ENCODE data around the gene PDS5B.

Gene PDS5B

DNA sequence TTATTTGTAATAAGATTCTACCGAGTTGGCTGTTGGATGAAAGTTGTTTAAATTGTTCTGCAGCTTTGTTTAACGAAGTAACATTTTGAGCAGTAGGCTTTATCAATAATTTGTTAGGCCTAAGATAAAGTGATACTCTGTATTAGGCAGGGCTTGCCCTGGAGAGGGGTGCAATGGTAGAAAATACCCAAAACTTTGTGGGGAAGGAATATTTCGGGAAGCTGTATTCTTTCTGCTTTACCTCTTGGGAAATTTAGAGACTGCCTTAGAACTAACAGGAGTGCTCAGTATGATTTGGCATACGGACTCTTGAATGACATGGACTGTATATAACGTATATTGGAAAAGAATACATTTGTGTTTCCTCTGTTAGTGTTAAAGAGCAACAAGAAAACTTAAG is 2.5 kb downstream of the PDS5B start:
- no peak for DNase-seq (ENCODE audit: low read depth)

DNA sequence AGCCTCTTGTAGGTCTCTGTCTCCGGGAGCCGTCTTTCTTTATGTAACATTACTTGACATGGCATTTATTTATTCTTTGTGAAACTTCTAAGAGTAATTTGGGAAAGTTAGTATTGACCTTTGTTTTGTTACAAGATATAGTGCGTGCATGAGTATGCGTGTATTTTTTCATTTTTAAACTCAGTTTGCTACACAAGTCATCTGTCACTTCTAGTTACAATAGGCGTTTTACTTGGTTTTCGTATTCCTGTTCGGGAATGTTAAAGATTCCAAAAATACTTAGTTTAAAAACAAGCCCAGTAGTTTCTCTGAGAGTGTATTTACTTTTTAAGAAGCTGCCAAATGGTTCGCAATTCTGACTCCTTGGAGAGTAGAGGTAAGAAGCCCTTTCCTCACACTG is 3.2 kb downstream of the PDS5B start:
- no peak for DNase-seq (ENCODE audit: low read depth)

DNA sequence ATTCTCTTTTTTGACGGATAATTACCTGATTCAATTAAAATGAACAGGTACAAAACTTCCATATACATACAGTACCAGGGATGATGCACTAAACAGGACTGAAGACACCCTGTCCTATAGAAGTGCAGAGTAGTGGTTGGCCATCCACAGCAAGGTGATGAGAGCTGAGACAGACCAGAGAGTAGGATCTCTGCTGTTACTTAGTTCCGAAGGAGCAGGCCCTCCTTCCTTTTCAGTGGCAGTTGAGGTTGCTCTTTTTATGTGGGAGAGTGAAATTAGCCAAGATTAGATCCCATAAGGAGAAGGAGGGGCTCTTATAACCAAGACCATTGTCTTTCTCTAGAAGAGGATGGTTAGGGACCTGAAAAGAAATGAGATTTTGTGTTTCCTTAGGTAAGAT is 4.0 kb downstream of the PDS5B start:
- no peak for DNase-seq (ENCODE audit: low read depth)

DNA sequence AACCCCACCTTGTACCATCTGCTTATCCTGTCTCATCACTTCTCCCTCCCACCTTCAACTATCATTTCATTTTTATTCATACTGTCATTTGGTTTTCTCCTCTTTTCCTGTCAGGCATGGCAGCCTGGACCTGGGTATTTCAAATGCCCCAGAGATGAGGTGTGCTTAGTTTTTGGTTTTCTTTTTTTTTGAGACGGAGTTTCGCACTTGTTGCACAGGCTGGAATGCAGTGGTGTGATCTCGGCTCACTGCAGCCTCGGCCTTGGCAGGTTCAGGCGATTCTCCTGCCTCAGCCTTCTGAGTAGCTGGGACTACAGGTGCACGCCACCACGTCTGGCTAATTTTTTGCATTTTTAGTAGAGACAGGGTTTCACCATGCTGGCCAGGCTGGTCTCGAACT is 5.8 kb downstream of the PDS5B start:
- no peak for DNase-seq (ENCODE audit: low read depth)

DNA sequence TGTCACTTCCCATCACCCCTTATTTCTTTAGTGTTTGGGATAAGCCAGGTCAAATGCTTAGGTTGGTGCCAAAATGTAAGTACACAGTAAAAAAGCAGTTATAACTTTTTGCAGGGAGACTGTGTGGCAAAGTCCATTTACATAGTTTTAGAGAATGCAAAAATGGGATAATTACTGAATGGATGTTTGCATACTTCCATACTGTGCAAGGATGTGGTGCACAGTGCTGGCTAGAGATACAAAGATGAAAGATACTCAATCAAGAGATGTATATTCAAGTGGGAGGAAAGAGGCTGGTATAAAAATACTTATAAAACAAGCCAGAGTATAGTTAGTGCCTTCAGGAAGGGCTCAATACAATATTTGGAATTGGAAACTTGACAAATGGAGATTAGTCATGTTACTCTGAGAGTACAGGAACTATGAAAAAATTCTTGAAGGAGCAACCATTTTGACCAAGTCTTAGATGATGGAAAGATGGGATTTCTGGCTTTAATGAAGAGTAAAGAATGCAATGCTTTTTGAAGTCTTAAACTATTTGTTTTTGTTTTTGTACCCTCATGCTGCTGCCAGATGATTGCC is 8.0 kb downstream of the PDS5B start:
- no peak for DNase-seq (ENCODE audit: low read depth)

GRCh38 chr13:32595306-32595705 is 9.1 kb downstream of the PDS5B start:
- DNase-seq (ENCODE audit: low read depth), result no peak

DNA sequence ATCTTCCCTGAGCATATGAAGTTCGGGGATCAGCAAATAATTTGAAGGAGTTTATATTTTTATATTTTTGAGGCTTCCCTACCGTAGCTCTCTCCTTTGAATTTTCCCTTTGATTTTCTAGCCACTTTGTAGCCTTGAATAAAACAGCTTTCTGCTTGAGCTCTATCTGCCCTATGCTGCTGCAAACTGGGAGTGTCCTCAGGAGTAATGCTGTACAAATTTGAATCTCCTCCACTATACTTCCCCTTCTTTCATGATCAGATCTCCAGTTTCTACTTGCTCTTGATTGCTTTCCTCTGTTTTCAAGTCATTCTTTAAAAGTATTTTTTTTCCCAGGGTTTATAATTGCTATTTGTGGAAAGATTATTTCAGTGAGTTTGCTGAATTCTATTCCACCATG is 14.6 kb downstream of the PDS5B start:
- no peak for DNase-seq (ENCODE audit: low read depth)

- DNase-seq (ENCODE audit: low read depth), result no peak
Observed at GRCh38 chr13:32609428-32609827, 23.2 kb downstream of the PDS5B start.

- DNase-seq (ENCODE audit: low read depth), result no peak
Observed at GRCh38 chr13:32610538-32610937, 24.3 kb downstream of the PDS5B start.

GRCh38 chr13:32610977-32611376 is 24.7 kb downstream of the PDS5B start:
- no peak for DNase-seq (ENCODE audit: low read depth)

- no peak for DNase-seq (ENCODE audit: low read depth)
Observed at GRCh38 chr13:32616883-32617511, 30.7 kb downstream of the PDS5B start.

DNA sequence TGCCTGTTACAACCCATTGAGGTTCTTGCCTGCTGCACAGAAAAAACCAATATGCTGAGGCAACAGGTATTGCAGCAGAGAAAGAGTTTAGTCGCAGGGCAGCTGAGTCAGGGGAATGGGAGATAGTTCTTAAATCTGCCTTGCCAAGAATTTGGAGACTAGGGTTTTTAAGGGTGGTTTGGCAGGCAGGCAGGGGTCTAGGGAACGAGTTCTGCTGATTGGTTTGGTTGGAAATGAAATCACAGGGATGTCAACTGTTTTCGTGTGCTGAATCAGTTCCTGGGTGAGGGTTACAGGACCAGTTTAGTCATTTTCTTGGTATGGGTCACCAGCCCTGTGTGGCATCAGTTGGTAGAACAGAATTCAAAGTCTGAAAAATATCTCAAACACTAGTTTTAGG is 36.6 kb downstream of the PDS5B start:
- no peak for DNase-seq (ENCODE audit: low read depth)

- DNase-seq (ENCODE audit: low read depth), result no peak
Observed at GRCh38 chr13:32624441-32624840, 38.2 kb downstream of the PDS5B start.

- no peak for DNase-seq (ENCODE audit: low read depth)
Observed at GRCh38 chr13:32627793-32628192, 41.5 kb downstream of the PDS5B start.

- DNase-seq (ENCODE audit: low read depth), result no peak
Observed at GRCh38 chr13:32629313-32629712, 43.1 kb downstream of the PDS5B start.

DNA sequence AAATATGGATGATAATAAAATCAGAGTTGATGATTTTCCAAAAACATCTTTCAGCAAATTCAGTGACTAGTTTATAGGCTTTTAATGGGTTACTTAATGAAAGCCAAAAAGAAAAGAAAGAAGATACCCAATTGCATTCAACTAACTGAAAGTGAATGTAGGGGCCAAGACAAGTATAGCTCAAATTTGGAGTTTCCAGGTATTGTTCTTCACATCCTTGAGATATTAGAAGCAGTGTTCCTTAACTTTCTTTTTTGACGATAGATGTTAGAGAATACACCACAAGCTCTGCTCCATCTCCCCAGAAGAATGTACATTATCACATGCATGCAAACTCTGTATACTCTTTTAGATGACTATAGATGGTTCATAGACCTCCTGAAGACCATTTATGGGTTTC is 43.6 kb downstream of the PDS5B start:
- no peak for DNase-seq (ENCODE audit: low read depth)

GRCh38 chr13:32632343-32632909 is 46.2 kb downstream of the PDS5B start:
- DNase-seq (ENCODE audit: low read depth), result no peak

DNA sequence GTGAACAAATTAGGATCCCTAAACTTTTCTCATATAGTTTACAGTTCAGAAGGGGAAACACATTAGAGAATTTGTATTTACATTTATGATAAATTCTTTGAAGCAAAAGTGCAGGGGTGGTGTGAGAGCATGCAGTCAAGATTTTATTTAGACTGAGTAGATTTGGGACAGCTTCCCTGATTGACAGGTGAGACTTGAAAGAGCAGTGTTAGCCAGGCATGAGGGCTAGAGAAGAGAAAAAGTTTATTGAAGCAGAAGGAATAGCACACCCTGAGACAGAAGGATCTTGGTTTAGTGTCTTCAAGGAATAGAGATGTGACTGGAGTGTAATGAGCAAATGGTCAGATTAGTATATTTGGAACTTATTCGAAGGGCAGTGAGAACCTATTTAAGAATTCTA is 50.5 kb downstream of the PDS5B start:
- no peak for DNase-seq (ENCODE audit: low read depth)

DNA sequence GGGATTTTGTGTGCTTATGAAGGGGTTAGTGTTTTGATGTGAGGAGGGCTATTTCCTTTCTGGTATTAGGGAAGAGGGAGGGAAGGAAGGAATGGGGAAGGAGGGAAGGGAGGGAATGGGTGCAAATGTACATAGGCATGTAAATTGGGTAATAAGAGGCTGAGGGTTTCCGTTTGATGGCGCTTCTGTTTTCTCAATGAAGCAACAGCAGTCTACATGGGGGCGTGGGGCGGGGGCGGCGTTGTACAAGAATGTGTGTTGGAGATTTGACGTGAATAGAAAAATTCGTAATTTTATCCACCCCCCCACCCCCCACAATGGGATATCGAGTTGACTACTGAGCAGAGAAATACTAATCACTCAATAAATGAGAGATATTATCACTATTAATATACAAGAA is 52.5 kb downstream of the PDS5B start:
- DNase-seq (ENCODE audit: low read depth), result no peak

DNA sequence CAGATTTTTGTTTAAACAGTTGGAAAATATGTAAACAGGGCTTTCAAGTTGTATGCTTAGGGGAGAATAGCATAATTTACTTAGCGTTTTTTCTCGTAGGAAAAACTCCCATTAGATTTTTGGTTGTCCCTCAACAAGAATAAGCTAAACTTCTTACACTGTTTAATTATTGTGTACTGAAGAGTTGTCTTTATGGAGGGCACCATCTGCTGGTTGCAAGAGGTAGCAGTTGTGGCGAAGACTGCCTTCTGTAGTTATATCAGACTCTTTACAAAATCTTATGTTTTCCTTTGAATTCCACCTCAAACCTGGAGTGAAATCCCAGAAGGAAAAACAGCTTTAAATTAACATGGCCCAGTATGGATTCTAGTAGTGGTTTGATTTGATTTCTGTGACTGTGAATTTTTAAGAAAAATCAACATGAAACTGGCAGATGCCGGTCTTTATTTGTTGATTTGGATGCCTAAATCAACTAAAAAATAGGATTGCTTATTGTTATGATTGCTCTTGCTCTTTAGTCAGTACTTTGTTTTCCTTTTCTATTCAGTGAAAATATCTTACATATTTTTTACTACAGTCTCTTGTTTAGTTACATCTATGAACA is 53.4 kb downstream of the PDS5B start:
- DNase-seq (ENCODE audit: low read depth), result no peak

- DNase-seq (ENCODE audit: low read depth), result no peak
Observed at GRCh38 chr13:32642316-32642715, 56.1 kb downstream of the PDS5B start.

DNA sequence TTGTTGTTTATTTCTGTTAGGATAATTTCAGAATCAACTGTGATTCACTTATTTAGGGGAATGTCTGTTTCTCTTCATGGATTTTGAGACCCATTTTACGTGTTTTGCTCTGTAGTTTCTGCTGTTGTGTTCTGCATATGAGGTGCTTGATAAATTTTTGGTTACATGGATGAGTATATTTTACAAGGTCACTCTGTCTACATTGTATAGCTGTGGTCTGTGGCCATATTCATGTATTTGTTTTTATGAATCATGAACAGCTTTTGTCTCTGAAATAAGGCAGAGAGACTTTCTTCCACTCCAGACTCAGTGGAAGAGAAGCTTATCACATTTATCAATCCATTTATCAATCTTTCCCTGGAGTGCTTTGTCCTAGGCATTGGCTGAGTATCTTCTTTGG is 56.6 kb downstream of the PDS5B start:
- no peak for DNase-seq (ENCODE audit: low read depth)

GRCh38 chr13:32645854-32646253 is 59.6 kb downstream of the PDS5B start:
- DNase-seq (ENCODE audit: low read depth), result no peak

DNA sequence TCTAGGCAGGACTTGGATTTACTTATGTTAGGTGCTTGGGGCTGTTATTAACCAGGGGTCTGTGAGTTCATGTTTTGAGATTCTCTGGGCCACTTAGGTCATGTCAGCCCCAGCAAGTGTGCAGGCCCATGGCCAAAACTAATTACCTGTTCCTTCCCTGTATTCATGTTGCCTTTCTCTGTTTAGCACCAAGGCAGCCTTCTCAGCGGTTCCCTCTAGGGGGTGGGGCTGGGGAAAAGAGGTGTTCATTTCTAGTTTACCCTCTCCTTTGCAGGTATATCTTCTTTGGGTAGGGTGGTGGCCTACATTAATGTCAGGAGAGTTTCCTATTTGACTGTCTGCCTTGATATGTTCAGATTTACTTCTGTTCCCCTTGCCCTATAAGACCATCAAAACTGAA is 61.7 kb downstream of the PDS5B start:
- no peak for DNase-seq (ENCODE audit: low read depth)
